Stimulated activated CD4-positive, alpha-beta T cell treated with anti-CD3 and anti-CD28 coated beads, Interleukin-1b, Interleukin-23, amount 100 ng/mL, for 4 hours (primary cell): ENCODE results near the gene FAM161A.

Experiments used
- DNase-seq, 2 donors: peaks; one replicate each; pipeline ENCODE4 v3.0.0-alpha.2; 2020; ENCODE audit warnings: low read depth in 2 of 2

Gene FAM161A

DNA sequence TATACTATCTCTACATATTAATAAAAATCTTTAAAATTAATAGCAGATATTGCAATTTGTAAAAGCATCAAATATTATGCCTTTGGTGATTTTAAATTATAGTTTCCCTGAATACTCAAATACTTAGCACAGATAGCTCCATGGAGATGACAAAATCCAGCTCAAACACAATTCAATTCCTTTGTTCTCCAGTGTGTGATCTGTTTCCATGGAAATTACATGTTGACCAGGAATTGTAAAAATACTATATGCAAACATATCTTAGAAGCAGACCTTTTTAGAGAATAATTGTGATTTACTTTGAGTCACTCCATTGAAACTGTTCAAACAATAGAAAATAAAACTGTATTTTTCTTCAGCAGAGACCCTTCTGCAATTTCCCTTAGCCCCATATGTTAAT is 68.3 kb downstream of the FAM161A start:
- DNase-seq: no peak

DNA sequence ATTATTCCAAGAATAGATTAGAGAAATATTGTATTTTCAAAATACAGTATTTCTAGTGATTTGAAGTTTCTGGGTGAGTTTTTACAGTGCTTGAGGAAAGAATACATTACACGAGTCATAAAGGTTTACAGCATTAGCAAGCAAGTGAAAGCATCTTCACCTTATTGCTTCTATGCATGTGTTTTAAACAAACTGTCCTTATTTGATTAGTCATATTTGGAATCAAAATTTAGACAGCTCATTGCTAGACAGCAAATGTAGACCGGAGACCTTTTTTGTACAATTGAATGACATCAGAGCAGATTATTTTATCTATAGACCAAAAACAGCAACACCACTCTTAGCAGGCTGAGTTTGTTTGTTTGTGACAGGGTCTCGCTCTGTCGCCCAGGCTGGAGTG is 69.2 kb downstream of the FAM161A start:
- DNase-seq: no peak

DNA sequence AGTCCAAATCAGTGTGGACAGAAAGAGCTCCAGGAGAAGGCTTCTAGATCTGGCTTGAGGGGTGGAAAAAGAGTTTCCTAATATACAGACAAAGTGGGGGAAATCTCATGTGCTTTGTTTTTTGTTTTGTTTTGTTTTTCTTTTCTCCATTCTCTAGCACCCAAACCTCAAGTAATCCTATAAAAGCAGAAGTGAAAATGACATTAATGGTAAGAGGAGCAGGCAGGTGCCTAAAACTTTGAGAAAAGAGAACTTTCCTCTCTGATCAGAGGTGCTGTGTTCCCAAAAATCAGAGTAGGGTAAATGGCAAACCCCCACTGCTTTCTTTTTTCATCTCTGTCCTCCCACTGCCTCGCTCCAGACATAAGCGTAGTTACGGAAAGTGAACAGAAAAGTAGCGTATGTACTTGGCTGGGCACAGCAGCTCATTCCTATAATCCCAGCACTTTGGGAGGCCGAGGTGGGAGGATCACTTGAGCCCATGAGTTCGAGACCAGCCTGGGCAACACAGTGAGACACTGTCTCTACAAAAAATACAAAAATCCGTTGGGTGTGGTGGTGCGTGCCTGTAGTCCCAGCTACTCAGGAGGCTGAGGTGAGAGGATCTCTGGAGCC is 77.8 kb downstream of the FAM161A start:
- DNase-seq: no peak
